ENCODE results near the gene ZNF630. TPM values are rescaled to one million over a fixed set of nuclear protein-coding genes. Genes with fewer than 3 reads are reported as not detected.

Gene ZNF630
- total and polyA plus RNA-seq, 9 of the 15 experiments (the other 6 are each of a cell fraction or from before 2014, with no cell fraction given), result 0.06 to 1.1 (median 0.34) TPM

DNA sequence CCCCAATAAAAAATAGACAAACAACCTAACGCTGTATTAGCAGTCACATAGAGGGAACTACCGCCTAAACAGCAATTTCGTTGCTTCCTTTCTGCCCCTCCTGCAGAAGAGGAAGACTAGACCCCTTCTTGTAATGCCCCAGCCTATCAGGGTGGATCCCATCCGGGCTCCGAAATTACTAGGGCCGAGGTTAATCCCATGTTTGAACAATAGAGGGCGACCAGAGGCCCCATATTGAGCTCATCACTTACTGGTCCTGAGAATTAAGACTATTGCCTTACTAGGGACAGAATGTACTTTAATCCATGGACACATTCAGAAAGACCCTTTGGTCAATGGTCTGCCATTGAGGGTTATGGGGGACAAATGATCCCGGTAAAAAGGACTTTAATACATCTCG, 11.8 kb upstream of the ZNF630 start (continued):
- TF ChIP-seq, protein P1, sequence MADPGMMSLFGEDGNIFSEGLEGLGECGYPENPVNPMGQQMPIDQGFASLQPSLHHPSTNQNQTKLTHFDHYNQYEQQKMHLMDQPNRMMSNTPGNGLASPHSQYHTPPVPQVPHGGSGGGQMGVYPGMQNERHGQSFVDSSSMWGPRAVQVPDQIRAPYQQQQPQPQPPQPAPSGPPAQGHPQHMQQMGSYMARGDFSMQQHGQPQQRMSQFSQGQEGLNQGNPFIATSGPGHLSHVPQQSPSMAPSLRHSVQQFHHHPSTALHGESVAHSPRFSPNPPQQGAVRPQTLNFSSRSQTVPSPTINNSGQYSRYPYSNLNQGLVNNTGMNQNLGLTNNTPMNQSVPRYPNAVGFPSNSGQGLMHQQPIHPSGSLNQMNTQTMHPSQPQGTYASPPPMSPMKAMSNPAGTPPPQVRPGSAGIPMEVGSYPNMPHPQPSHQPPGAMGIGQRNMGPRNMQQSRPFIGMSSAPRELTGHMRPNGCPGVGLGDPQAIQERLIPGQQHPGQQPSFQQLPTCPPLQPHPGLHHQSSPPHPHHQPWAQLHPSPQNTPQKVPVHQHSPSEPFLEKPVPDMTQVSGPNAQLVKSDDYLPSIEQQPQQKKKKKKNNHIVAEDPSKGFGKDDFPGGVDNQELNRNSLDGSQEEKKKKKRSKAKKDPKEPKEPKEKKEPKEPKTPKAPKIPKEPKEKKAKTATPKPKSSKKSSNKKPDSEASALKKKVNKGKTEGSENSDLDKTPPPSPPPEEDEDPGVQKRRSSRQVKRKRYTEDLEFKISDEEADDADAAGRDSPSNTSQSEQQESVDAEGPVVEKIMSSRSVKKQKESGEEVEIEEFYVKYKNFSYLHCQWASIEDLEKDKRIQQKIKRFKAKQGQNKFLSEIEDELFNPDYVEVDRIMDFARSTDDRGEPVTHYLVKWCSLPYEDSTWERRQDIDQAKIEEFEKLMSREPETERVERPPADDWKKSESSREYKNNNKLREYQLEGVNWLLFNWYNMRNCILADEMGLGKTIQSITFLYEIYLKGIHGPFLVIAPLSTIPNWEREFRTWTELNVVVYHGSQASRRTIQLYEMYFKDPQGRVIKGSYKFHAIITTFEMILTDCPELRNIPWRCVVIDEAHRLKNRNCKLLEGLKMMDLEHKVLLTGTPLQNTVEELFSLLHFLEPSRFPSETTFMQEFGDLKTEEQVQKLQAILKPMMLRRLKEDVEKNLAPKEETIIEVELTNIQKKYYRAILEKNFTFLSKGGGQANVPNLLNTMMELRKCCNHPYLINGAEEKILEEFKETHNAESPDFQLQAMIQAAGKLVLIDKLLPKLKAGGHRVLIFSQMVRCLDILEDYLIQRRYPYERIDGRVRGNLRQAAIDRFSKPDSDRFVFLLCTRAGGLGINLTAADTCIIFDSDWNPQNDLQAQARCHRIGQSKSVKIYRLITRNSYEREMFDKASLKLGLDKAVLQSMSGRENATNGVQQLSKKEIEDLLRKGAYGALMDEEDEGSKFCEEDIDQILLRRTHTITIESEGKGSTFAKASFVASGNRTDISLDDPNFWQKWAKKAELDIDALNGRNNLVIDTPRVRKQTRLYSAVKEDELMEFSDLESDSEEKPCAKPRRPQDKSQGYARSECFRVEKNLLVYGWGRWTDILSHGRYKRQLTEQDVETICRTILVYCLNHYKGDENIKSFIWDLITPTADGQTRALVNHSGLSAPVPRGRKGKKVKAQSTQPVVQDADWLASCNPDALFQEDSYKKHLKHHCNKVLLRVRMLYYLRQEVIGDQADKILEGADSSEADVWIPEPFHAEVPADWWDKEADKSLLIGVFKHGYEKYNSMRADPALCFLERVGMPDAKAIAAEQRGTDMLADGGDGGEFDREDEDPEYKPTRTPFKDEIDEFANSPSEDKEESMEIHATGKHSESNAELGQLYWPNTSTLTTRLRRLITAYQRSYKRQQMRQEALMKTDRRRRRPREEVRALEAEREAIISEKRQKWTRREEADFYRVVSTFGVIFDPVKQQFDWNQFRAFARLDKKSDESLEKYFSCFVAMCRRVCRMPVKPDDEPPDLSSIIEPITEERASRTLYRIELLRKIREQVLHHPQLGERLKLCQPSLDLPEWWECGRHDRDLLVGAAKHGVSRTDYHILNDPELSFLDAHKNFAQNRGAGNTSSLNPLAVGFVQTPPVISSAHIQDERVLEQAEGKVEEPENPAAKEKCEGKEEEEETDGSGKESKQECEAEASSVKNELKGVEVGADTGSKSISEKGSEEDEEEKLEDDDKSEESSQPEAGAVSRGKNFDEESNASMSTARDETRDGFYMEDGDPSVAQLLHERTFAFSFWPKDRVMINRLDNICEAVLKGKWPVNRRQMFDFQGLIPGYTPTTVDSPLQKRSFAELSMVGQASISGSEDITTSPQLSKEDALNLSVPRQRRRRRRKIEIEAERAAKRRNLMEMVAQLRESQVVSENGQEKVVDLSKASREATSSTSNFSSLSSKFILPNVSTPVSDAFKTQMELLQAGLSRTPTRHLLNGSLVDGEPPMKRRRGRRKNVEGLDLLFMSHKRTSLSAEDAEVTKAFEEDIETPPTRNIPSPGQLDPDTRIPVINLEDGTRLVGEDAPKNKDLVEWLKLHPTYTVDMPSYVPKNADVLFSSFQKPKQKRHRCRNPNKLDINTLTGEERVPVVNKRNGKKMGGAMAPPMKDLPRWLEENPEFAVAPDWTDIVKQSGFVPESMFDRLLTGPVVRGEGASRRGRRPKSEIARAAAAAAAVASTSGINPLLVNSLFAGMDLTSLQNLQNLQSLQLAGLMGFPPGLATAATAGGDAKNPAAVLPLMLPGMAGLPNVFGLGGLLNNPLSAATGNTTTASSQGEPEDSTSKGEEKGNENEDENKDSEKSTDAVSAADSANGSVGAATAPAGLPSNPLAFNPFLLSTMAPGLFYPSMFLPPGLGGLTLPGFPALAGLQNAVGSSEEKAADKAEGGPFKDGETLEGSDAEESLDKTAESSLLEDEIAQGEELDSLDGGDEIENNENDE (IDR thresholded peaks at IDR 0.05; ENCODE audit: low read depth, low read length), result no peak
- TF ChIP-seq NEUROD1 (IDR thresholded peaks at IDR 0.05; ENCODE audit: borderline replicate concordance, low read depth, low read length, partially characterized antibody) (no peak), CHCHD3 (CRISPR knock-in tag; IDR thresholded peaks at IDR 0.05) (no peak), TAL1 (IDR thresholded peaks at IDR 0.05) (no peak), POLR2AphosphoS2 (IDR thresholded peaks at IDR 0.05; ENCODE audit: low read length) (no peak), ZNF445 (CRISPR knock-in tag; IDR thresholded peaks at IDR 0.05; ENCODE audit: low read depth) (no peak), ZNF551 (CRISPR knock-in tag; IDR thresholded peaks at IDR 0.05) (no peak), NR0B1 (IDR thresholded peaks at IDR 0.05; ENCODE audit: partially characterized antibody) (no peak), ARID3A (IDR thresholded peaks at IDR 0.05; ENCODE audit: borderline replicate concordance, low read depth, low read length) (no peak), CREM (IDR thresholded peaks at IDR 0.05; ENCODE audit: low read depth) (no peak), ZNF561 (CRISPR knock-in tag; conservative IDR thresholded peaks at IDR 0.05) (no peak), RFX1 (IDR thresholded peaks at IDR 0.05) (no peak), ZNF830 (CRISPR knock-in tag; IDR thresholded peaks at IDR 0.05) (no peak), CC2D1A (IDR thresholded peaks at IDR 0.05) (no peak), MBD2 (IDR thresholded peaks at IDR 0.05; ENCODE audit: borderline replicate concordance, low read depth) (no peak)

Measured in K562 (cell line).